ENCODE results near the gene YIPF6. TPM values are rescaled to one million over a fixed set of nuclear protein-coding genes. Genes with fewer than 3 reads are reported as not detected.

Gene YIPF6
- total and polyA plus RNA-seq, 9 of the 15 experiments (the other 6 are each of a cell fraction or from before 2014, with no cell fraction given): 7.7 to 44.2 (median 22.4) TPM

- TF ChIP-seq REST (IDR thresholded peaks at IDR 0.05; ENCODE audit: borderline replicate concordance) (peak; percentile 68; the same call in 1 of the 2 replicates), REST (CRISPR knock-in tag; IDR thresholded peaks at IDR 0.05; ENCODE audit: low read depth) (no peak), CBX2 (IDR thresholded peaks at IDR 0.05; ENCODE audit: insufficient read depth, low read length, poor library complexity, severe bottlenecking) (no peak), DEAF1 (CRISPR knock-in tag; IDR thresholded peaks at IDR 0.05) (peak; percentile 48), ELF2 (CRISPR knock-in tag; IDR thresholded peaks at IDR 0.05) (no peak), RAD21 (CRISPR knock-in tag; conservative IDR thresholded peaks at IDR 0.05 in 1 of 2, IDR thresholded peaks at IDR 0.05 in 1 of 2) (peak; percentile 67 to 77), RFX7 (CRISPR knock-in tag; IDR thresholded peaks at IDR 0.05) (no peak)
Measured at GRCh38 chrX:68511255-68511654, 12.4 kb downstream of the YIPF6 start (continued).

Measured in K562 (cell line).